GM12872 (cell line): ENCODE measurements around the gene TCEA2.

Source experiments
- TF ChIP-seq, protein P1 (sequence below): IDR thresholded peaks from 3 replicates; pipeline ENCODE4 v1.5.1; 2011; ENCODE audit warnings: low read depth, mild to moderate bottlenecking, low read length, moderate library complexity; ENCODE audit not compliant: insufficient read depth

The TCEA2 gene

DNA sequence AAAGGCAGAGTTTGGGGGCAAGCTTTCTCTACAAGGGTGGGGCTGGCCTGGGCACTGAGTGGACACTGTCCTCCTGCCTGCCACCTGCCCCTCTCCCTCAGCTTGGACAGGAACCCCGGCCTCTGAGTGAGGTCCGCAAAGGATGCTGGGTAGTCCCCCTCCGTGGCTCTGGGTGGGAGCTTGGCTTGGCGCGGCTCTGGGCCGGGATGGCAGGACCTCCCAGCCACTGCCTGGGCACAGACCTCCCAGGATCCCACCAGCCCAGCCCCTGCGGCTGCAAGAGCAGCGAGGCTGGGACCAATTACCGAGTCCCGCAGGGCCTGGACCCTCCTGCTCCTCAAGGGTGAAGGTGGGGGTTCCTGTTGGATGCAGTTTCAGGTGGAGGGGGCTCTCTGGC, 10.7 kb upstream of the TCEA2 start:
- TF ChIP-seq, protein P1, sequence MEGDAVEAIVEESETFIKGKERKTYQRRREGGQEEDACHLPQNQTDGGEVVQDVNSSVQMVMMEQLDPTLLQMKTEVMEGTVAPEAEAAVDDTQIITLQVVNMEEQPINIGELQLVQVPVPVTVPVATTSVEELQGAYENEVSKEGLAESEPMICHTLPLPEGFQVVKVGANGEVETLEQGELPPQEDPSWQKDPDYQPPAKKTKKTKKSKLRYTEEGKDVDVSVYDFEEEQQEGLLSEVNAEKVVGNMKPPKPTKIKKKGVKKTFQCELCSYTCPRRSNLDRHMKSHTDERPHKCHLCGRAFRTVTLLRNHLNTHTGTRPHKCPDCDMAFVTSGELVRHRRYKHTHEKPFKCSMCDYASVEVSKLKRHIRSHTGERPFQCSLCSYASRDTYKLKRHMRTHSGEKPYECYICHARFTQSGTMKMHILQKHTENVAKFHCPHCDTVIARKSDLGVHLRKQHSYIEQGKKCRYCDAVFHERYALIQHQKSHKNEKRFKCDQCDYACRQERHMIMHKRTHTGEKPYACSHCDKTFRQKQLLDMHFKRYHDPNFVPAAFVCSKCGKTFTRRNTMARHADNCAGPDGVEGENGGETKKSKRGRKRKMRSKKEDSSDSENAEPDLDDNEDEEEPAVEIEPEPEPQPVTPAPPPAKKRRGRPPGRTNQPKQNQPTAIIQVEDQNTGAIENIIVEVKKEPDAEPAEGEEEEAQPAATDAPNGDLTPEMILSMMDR = no peak

DNA sequence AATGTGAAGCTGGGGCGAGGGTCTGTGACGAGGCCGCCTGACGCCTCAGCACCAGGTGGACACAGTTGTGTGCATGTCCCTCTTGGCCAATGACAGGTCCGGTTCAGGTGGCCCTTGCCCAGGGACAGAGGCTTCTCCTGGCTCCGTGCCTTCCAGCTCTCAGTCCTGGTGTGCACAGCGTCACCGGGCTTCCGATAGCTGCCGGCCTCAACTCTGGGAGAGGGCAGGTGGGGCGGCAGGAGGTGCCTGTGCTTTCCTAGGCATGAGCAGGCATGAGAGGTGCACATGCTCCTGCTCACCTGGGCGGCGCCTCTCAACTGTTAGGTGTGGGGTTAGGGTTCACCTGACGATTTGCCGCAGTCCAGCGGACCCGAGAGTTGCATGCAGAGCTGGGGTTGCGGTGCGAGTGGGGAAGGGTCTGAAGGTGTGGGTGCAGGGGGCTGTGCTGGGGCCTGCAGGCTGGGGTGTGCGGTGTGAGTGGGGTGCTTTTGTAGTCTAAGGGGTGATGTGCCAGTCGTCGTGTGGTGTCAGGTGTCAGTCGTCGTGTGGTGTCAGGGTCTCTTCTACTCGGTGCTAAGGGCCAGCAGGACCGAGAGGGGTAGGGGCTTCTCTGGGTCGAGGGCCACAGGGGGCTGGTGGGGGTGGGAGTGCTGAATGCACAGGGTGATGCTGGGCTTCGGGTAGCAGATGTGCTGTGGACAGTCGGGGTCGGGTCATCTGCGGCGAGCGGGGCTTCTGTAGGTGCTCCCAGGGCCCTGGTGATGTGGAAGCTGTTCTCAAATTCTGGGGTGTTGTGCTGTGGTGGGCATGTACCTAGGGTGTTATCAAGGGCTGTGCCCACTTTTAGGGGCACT, 9.8 kb upstream of the TCEA2 start:
- TF ChIP-seq, protein P1 = no peak

DNA sequence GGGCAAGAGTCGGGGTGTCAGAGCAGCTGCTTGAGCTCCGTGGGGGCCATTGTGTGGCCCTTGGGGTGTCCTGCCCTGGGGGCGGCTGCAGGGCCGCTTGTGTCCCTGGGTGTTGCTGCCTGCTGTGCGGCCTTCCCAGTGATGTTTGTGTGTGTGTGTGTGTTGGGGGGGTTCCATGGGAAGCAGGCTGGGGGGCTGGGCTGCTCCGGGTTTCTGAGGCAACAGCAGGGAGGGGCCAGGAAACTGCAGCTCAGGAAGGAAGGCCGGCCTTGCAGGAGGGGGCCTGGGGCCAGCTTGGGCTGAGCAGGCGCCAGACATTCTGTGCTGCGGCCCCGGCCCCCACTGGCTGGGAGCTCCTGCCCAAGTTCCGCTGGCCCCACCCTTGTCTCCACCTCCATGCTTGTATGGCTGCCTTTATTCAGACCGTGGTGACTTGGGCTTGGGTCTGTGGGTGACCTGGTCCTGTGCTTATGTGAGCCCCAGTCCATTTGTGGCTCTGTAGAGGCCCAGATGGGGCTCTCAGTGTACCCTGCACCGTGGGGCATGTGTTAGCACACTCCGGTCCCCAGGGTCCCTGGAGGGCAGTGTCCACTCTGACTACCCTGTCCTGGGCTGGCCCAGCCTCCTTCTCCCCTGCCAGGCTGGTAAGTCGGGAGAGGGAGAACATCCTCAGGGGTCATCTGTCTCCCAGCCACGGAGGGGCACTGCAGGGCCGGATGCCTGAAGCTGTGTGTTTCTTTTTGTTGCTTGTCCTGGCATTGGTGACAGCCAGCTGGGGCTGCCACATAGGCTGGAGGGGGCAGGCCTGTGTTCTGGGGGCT, 8.9 kb upstream of the TCEA2 start:
- TF ChIP-seq, protein P1 = peak; percentile 58

DNA sequence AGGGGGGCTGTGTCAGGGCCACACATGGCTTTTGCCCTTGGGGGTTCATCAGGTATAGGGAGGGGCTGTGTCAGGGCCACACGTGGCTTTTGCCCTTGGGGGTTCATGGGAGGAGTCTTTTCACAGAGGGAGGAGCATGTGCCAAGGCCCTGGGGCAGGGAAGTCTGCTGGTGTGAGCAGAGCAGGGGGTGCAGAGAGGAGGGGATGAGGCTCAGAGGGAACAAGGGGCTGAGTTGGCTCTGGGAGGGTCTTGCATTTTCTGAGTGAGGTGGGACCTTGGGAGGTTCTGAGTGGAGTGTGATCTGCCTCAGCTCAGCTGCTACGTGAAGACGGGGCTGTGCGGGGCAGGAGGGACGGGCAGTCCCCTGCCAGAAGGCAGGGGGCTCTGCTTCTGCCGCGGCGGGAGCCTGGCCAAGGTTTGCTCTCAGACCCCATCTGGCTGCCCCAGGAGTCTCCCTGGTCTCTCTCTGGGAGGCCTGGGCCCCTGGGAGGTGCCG, 7.6 kb upstream of the TCEA2 start:
- TF ChIP-seq, protein P1 = no peak

DNA sequence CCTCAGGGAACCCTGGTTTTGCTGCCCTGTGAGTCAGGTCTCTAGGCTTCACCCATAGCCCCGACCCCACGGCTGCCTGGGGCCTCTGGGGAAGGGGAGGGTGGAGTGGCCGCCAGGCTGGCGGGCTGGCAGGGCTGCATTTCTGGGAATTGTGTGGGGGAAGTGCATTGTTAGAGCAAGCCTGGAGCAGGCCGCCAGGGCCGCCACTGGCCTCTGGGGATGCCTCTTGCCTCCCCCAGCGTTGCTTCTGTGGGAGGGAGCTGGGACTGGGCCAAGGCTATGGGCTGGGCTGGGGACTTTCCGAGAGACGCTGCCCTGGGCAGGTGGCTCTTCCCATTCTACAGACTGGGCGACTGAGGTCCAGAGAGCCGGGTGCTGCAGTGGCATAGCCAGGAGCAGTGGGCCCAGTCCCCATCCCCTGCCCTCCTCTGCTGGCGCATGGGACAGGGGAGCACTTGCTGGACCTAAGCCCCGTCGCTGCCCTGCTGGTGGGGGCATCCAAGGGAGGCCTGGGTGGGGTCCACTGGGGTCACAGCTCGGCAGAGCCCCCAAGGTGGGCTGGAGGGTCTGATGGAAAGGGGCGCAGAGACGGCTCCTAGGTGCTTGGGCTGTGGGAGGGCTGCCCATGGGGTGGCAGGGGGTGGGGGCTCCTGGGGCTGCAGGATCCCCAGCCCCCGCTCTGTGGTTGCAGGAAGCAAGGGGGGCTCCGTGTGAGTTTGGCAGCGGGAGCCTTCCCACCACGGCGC, 6.9 kb upstream of the TCEA2 start:
- TF ChIP-seq, protein P1 = no peak

DNA sequence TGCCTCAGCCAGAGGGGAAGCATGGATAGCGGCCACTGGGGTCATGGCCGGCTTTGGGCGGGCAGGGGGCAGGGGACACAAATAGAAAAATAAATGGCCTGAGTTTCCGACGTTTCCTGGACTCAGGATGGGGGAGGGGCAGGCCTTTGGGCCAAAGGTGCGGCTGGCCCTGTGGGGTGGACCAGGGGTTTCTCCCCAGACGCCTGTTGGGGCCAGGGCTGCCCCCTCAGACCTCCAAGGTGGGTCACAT, 6.4 kb upstream of the TCEA2 start:
- TF ChIP-seq, protein P1 = no peak
